ENCODE results near the gene CYTH4.

The CYTH4 gene

DNA sequence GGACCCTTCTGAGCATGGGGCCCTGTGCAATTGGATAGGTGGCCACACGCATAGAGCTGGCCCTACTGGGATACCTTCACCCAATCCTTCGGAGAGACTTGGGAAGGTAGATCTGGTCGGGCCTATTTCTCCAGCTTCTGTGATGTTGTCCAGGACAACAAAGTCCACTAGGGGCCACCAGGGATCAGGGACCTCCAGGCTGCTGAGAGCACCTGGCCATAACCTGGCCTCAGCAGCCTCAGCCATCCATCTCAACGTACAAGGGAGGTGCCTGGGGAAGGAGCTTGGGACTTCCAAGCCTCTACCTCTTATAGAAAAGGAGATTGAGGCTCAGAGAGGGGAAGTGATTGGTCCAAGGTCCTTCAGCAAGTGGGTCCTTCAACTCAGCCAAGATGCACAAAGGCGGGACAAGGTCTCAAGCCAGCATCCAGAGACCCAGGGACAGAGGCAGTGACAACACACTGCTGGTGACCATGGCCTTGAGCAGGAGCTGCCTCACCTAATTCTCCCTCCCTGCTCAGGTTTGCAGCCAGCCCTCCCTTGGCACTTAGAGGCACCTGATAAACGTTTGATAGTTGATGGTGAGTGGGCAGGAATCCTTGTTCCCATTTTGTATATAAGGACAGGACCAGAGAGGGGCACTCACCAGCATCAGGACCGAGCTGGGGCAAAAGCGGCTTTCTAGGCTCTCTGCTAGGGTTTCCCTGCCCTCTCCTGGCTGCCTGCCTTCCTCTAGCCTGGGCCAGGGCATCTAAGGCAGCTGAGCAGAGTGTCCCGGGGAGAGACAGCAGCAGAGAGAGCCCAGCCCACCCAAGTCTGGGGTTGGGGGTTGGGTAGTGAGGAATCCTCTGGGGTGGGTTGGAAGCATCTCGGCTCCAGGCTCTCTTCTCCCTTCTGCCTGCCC, 42.7 kb upstream of the CYTH4 start:
- Histone ChIP-seq H3K36me3 (ENCODE audit: insufficient read depth, insufficient read length, low read length) (no peaks in the 10 kb centered on the region), H3K4me3 (ENCODE audit: insufficient read length, low read depth) (no peak overlapping the region), H3K9me3 (ENCODE audit: insufficient read depth, low read length) (no peaks in the 10 kb centered on the region), H3K9ac (ENCODE audit: insufficient read length, low read depth) (peak overlapping the region; percentile 13), H3K27me3 (ENCODE audit: insufficient read depth, insufficient read length) (no peaks in the 10 kb centered on the region), H3K4me1 (ENCODE audit: insufficient read depth, insufficient read length) (peaks cover 22% of the 10 kb centered on the region)
- DNase-seq (ENCODE audit: low read depth, low spot score), result no peak
- TF ChIP-seq SUZ12 (IDR thresholded peaks at IDR 0.05; ENCODE audit: extremely low read depth, insufficient read depth, insufficient read length) (no peak), YY1 (IDR thresholded peaks at IDR 0.05; ENCODE audit: insufficient read depth, insufficient read length) (no peak), ZNF274 (IDR thresholded peaks at IDR 0.05; ENCODE audit: low read depth, low read length) (no peak)

GRCh38 chr22:37240240-37240940, 41.9 kb upstream of the CYTH4 start:
- no peak overlapping the region for H3K4me3 ChIP-seq (ENCODE audit: insufficient read length, low read depth)
- H3K27me3 ChIP-seq (ENCODE audit: insufficient read depth, insufficient read length), result no peaks in the 10 kb centered on the region
- TF ChIP-seq SUZ12 (IDR thresholded peaks at IDR 0.05; ENCODE audit: extremely low read depth, insufficient read depth, insufficient read length) (no peak), YY1 (IDR thresholded peaks at IDR 0.05; ENCODE audit: insufficient read depth, insufficient read length) (no peak), ZNF274 (IDR thresholded peaks at IDR 0.05; ENCODE audit: low read depth, low read length) (no peak)
- peaks cover 27% of the 10 kb centered on the region for H3K4me1 ChIP-seq (ENCODE audit: insufficient read depth, insufficient read length)
- DNase-seq (ENCODE audit: low read depth, low spot score), result no peak
- H3K36me3 ChIP-seq (ENCODE audit: insufficient read depth, insufficient read length, low read length), result no peaks in the 10 kb centered on the region
- peak overlapping the region; percentile 13 for H3K9ac ChIP-seq (ENCODE audit: insufficient read length, low read depth)
- H3K9me3 ChIP-seq (ENCODE audit: insufficient read depth, low read length), result no peaks in the 10 kb centered on the region

- TF ChIP-seq SUZ12 (IDR thresholded peaks at IDR 0.05; ENCODE audit: extremely low read depth, insufficient read depth, insufficient read length) (no peak), YY1 (IDR thresholded peaks at IDR 0.05; ENCODE audit: insufficient read depth, insufficient read length) (no peak), ZNF274 (IDR thresholded peaks at IDR 0.05; ENCODE audit: low read depth, low read length) (no peak)
- DNase-seq (ENCODE audit: low read depth, low spot score), result no peak
- no peaks in the 10 kb centered on the region for H3K36me3 ChIP-seq (ENCODE audit: insufficient read depth, insufficient read length, low read length)
- peaks cover 27% of the 10 kb centered on the region for H3K4me1 ChIP-seq (ENCODE audit: insufficient read depth, insufficient read length)
- no peaks in the 10 kb centered on the region for H3K27me3 ChIP-seq (ENCODE audit: insufficient read depth, insufficient read length)
- H3K9me3 ChIP-seq (ENCODE audit: insufficient read depth, low read length), result no peaks in the 10 kb centered on the region
- no peak overlapping the region for H3K4me3 ChIP-seq (ENCODE audit: insufficient read length, low read depth)
- H3K9ac ChIP-seq (ENCODE audit: insufficient read length, low read depth), result no peak overlapping the region
Measured at GRCh38 chr22:37240941-37241320, 41.4 kb upstream of the CYTH4 start.

- no peaks in the 10 kb centered on the region for H3K9me3 ChIP-seq (ENCODE audit: insufficient read depth, low read length)
- TF ChIP-seq SUZ12 (IDR thresholded peaks at IDR 0.05; ENCODE audit: extremely low read depth, insufficient read depth, insufficient read length) (no peak), YY1 (IDR thresholded peaks at IDR 0.05; ENCODE audit: insufficient read depth, insufficient read length) (no peak), ZNF274 (IDR thresholded peaks at IDR 0.05; ENCODE audit: low read depth, low read length) (no peak)
- H3K27me3 ChIP-seq (ENCODE audit: insufficient read depth, insufficient read length), result no peaks in the 10 kb centered on the region
- no peaks in the 10 kb centered on the region for H3K36me3 ChIP-seq (ENCODE audit: insufficient read depth, insufficient read length, low read length)
- H3K9ac ChIP-seq (ENCODE audit: insufficient read length, low read depth), result peak overlapping the region; percentile 32
- no peak overlapping the region for H3K4me3 ChIP-seq (ENCODE audit: insufficient read length, low read depth)
- H3K4me1 ChIP-seq (ENCODE audit: insufficient read depth, insufficient read length), result peaks cover 27% of the 10 kb centered on the region
- DNase-seq (ENCODE audit: low read depth, low spot score), result no peak
Measured at GRCh38 chr22:37241351-37242142, 40.8 kb upstream of the CYTH4 start.

GRCh38 chr22:37242395-37242918, 39.9 kb upstream of the CYTH4 start:
- no peaks in the 10 kb centered on the region for H3K36me3 ChIP-seq (ENCODE audit: insufficient read depth, insufficient read length, low read length)
- no peaks in the 10 kb centered on the region for H3K9me3 ChIP-seq (ENCODE audit: insufficient read depth, low read length)
- peaks cover 27% of the 10 kb centered on the region for H3K4me1 ChIP-seq (ENCODE audit: insufficient read depth, insufficient read length)
- H3K4me3 ChIP-seq (ENCODE audit: insufficient read length, low read depth), result no peak overlapping the region
- DNase-seq (ENCODE audit: low read depth, low spot score), result no peak
- no peaks in the 10 kb centered on the region for H3K27me3 ChIP-seq (ENCODE audit: insufficient read depth, insufficient read length)
- TF ChIP-seq SUZ12 (IDR thresholded peaks at IDR 0.05; ENCODE audit: extremely low read depth, insufficient read depth, insufficient read length), result no peak
- no peak for TF ChIP-seq ZNF274 (IDR thresholded peaks at IDR 0.05; ENCODE audit: low read depth, low read length)
- TF ChIP-seq YY1 (IDR thresholded peaks at IDR 0.05; ENCODE audit: insufficient read depth, insufficient read length), result no peak
- peak overlapping the region; percentile 10 for H3K9ac ChIP-seq (ENCODE audit: insufficient read length, low read depth)

- TF ChIP-seq ZNF274 (IDR thresholded peaks at IDR 0.05; ENCODE audit: low read depth, low read length) (no peak), YY1 (IDR thresholded peaks at IDR 0.05; ENCODE audit: insufficient read depth, insufficient read length) (no peak), SUZ12 (IDR thresholded peaks at IDR 0.05; ENCODE audit: extremely low read depth, insufficient read depth, insufficient read length) (no peak)
- no peak for DNase-seq (ENCODE audit: low read depth, low spot score)
- peak overlapping the region; percentile 75 for H3K9ac ChIP-seq (ENCODE audit: insufficient read length, low read depth)
Measured at GRCh38 chr22:37243402-37244113, 38.8 kb upstream of the CYTH4 start.

More at GRCh38 chr22:37243402-37244113, 38.8 kb upstream of the CYTH4 start:
- peak overlapping the region; percentile 36 for H3K4me3 ChIP-seq (ENCODE audit: insufficient read length, low read depth)
- H3K36me3 ChIP-seq (ENCODE audit: insufficient read depth, insufficient read length, low read length), result no peaks in the 10 kb centered on the region
- no peaks in the 10 kb centered on the region for H3K27me3 ChIP-seq (ENCODE audit: insufficient read depth, insufficient read length)
- peaks cover 24% of the 10 kb centered on the region for H3K4me1 ChIP-seq (ENCODE audit: insufficient read depth, insufficient read length)
- no peaks in the 10 kb centered on the region for H3K9me3 ChIP-seq (ENCODE audit: insufficient read depth, low read length)
